SHP77 treated with DMSO at 0.1 percent for 48 hours (cell line): Measurements from ENCODE around the gene IRF1.
"Not testable (repeated sequence)": the region's sequence is repeated elsewhere in the genome, so short reads cannot be mapped to it uniquely, and the experiment has no call there.

ENCODE experiments used
- DNase-seq: peaks from one replicate; lab custom pipeline; 2025; lab: John Stamatoyannopoulos, UW

IRF1 gene

DNA sequence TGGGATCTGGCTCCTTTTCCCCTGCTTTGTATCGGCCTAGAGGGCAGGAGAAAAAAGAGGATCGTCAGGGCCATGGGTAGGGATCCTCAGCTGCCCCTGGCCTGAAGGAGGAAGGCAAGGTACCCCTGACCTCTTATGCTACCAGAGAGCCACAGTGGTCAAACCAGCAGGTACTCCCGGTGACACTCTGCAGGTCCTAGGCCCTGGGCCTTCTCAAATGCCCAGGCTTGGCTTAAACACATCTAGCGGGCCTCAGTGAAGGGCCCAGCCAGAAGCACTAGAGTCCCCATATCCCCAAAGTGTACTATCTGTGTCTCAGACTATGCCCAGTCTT is 3.5 kb downstream of the IRF1 start:
- no peak for DNase-seq

DNA sequence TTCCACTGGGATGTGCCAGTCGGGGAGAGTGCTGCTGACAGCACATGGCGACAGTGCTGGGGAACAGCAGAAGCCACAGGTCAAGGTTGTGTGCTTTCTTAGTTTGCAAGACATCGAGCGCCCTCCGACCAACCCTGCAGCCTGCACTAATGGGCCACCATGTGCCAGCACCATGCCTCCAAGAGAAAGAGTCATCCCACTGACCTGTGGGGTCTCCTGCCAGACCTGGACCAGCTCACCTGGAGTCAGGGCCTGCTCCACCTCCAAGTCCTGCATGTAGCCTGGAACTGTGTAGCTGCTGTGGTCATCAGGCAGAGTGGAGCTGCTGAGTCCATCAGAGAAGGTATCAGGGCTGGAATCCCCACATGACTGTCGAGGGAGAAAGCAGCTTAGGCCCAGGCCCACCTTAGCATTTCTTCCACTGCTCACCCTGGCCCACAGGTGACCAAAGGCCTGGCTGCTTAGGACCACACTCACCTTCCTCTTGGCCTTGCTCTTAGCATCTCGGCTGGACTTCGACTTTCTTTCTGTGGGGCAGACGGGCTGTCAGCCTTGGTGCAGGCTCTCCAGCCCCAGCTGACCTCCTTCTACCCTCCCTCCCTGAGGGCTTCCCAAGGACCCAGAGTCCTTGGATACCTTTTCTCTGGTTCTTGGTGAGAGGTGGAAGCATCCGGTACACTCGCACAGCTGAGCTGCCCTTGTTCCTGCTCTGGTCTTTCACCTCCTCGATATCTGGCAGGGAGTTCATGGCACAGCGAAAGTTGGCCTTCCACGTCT is 4.1 kb downstream of the IRF1 start:
- DNase-seq = no peak

DNA sequence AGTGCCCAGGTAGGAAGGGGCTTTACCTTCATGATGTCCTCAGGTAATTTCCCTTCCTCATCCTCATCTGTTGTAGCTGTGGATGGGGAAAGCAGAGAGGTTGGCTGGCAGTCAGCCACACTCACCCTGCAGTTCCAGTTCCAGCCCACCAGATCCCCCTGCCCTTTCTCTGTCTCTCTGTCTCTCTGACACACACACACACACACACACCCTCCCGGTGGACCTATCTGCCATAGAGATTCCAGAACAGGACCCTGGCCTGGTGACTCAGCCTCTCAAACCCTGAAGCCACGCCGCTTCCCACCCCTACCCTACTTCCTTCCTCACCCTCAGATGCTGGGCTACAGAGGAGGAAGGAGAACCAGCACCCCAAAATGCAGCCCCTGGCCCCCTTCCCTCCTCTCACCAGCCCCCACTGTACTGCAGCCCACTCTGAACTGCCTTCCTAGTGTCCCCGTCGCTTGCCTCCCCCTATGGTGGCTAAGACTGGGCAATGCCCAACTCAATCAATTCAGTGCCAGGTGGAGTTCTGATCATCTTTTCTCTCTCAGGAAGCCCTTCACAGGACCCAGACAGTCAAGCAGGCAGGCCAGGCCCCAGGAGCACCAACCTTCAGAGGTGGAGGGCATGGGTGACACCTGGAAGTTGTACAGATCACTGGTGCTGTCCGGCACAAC is 4.8 kb downstream of the IRF1 start:
- no peak for DNase-seq

DNA sequence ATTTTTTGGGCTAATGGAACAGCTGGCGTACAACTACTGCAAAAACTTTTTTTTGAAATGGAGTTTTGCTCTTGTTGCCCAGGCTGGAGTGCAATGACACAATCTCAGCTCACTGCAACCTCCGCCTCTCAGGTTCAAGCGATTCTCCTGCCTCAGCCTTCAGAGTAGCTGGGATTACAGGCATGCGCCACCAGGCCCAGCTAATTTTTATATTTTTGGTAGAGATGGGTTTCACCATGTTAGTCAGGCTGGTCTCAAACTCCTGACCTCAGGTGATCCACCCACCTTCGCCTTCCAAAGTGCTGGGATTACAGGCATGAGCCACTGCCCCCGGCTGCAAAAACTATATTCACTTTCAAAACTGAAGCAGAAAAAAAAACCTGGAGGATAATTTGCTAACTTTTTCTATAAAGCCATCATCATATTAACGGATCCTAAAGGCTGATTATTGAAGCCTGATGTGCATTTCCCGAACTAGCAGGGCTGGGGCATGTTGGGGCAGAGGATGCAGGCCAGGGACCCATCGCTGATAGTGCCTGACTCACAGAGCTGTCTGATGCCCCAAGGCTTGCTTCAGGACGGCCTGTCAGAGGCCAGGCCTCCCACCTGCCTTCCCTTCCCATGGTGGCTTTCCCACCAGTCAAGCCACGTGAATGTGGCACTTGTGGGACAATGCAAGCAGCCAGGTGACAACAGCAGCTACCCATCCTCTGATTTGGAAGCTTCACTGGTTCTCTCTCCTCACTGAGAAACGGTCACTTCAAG is 5.5 kb downstream of the IRF1 start:
- not testable (repeated sequence) for DNase-seq

DNA sequence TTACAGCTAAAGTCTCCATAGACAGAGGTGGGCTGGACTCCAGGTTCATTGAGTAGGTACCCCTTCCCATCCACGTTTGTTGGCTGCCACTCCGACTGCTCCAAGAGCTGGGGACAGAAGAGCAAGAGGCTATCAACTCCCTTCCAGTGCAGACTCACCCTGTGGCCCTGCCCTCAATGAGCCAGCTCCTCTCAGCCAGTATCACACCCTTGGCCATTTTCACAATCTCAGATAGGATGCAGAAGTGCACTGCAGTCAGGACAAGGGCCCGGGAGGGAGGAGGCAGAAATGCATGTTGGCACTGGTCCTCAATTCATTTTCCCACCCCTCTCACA is 6.2 kb downstream of the IRF1 start:
- DNase-seq = no peak

DNA sequence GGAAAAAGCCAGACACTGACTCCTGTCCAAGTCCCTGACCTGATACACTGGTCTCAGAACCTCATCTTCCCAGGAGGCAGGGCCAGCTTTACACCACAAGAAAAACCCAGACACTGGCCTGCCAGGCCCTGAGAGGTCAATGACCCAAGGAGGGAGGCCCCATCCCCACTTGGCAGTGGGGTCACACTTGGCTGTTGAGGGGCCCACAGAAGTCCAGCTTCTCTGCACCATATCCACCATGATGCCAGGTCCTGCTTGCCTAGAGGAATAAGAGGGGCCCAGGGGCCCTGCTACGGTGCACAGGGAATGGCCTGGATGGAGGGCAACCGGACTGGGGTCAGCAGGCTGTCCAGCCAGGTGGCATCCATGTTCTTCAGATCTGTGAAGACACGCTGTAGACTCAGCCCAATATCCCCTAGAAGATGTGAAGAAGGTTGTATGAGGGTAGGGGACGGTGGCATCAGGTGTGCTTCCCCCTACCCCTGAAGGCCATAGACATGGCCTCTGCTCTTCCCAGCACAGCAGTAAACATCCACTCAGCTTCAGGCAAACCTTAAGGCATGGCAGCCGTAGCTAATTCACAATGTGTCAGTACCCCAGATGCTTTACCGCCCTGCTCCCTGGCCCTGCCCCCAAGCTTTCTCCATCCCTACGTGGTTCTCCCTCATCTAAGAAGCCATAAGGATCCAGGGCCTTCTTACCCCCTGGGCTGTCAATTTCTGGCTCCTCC is 6.7 kb downstream of the IRF1 start:
- DNase-seq = no peak

DNA sequence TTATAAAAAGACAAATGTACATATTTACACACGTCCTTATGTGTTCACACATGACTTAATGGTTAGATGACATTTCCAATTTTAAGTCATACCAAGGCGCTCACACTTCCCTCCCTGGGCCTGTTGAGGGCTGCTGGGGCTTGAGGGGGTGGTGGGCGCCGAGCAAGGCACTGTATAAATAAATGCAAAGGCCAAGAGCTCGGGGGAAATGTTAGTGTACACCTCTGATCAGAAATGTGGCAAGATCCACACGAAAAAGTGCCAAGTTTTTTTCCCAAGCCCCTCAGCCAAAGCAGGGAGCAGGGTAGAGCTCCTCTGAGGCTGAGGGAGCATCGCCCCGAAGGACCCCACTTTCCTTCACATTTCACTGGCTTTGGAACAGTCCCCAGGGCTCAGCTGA is 7.5 kb downstream of the IRF1 start:
- DNase-seq = no peak

DNA sequence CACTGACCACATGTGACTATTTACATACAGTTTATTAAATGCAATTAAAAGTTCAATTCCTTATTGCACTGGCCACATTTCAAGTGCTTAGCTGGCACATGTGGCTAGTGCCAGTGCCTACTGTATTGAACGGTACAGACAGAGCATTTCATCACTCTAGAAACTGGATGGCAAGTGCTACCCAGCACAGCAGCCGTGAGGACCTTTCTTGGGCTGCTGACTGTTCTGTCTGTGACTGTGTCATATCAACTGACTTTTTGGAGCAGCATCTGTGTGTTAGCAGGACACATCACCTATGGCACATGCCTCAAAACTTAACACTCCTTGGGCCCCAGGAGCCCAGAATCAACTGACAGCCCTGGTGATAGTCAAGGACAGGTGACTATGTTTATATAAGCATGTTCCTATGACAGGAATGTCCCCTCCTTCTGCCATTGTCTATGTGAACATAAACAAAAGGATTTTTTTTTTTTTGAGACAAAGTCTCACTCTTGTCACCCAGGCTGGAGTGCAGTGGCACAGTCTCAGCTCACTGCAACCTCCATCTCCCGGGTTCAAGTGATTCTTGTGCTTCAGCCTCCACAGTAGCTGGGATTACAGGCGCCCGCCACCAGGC is 8.9 kb downstream of the IRF1 start:
- DNase-seq = no peak

DNA sequence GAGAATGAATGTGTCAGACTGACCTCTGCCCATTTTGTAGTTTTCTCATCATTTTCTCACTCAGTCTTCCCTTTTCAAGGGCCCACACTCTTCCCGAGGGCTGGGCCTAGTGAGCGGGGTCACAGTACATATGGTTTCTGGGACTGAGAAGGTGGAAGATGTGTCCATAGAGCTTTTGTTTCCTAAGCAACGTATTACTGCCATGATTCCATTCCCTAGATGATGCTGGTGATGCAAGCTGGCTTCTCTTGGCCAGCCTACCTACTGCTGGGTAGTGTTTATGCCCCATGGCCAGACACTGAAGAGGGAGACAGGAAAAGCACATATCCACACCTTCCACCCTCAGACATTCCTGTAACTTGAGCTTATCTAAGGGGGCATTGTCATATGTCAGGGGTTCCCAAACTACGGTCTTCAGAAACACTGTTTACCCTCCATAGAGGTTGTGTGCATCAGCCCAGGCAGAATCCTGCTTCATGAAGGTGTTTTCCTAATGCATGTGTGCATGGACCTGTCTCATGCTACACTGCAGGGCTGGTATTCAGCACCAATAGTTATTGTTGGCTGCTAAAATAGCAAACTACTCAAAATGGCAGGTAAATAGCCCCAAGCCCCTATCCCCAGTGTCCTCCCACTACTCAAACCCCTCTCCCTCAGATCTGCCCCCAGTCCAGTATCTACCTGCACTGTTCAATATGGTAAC is 9.5 kb downstream of the IRF1 start:
- DNase-seq = no peak

DNA sequence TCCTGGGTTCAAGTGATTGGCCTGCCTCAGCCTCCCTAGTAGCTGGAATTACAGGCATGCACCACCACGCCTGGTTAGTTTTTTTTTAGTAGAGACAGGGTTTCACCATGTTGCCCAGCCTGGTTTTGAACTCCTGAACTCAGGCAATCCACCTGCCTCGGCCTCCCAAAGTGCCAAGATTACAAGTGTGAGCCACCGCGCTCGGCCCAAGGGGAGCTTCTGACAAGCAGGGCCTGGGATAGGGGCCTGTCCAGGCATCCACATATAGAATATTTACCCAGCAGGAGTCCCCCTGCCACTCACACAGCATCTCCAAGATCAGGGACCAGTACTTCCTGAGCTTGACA is 10.1 kb downstream of the IRF1 start:
- DNase-seq = no peak

DNA sequence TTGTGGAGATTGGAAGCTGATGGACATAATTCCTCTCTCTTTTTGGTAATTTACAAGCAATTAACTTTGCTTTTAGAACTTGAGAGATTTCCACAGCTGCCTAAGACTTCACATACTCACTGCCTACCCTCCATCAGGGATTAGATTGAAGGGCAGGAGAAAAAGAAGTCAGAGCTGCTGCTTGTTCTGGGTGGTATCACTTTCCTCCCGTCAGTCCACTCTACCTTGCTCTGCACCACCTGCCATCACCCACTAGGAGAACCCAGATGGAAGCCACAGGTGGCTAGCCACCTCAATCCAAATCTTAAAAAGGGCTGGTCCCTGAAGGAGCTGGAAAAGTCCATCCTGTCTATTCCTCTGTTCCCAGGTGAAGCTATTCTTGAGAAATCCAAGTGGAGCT is 10.5 kb downstream of the IRF1 start:
- DNase-seq = no peak

DNA sequence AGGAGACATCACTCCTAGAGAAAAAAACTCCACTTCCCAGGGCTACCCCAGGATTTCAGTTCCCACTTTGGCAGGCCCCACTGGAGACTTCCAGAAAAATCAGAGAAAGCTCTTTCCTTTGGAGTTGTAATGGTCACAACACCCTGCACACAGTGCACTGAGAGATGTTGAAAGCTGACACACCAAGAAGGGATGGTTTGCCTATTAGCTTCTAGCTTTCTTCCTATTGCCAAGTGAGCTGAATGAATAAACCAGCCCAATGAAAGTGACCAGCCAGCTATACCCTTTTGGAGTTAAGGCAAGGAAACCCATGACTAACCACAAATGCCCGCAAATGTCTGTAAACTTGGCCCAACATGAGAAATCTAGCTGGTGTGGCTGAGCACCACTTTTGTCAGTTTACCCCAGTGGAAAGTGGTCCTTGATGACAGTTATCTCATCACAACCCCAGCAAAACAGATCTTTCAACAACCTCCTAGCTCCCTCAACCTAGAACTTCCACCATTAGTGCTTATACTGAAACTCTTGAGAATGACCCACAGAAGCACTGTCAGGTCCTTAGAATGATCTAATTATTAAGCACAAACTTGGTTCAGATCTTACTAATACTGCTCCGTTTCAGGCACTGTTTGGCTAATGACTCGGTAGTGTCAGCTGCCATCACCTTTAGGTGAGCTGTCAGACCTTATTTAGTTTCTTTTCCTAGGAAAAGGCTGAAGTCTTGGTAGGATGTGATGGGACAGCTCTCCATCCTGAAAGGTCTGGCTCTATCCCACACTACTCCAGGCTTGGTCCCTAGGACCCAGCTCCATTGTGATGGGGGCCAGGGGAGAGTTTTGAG is 11.2 kb downstream of the IRF1 start:
- no peak for DNase-seq

DNA sequence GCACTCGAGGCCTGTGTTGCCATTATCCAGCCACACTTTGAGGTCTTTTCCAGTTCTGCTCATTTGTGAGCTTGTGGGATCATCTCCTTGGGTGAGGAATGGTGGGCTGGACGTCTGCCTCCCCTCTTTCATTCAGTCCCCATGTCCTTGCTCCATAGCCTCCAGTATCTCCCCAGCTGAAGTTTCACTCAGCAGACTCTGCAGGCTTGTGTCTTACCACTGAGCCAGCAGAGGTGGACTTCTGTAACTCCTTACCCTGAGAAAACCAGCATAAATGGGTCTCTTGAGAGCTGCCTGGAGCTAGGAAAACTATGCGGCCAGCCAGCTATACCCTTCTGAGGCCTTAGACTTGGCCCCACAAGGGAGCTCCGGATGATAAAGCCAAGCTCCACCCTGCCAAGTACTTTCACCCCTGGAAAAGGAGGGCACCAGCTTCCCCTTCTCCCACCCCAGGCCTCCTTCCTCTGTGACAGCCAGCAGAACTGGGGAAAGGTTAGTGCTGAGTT is 12.2 kb downstream of the IRF1 start:
- DNase-seq = no peak

DNA sequence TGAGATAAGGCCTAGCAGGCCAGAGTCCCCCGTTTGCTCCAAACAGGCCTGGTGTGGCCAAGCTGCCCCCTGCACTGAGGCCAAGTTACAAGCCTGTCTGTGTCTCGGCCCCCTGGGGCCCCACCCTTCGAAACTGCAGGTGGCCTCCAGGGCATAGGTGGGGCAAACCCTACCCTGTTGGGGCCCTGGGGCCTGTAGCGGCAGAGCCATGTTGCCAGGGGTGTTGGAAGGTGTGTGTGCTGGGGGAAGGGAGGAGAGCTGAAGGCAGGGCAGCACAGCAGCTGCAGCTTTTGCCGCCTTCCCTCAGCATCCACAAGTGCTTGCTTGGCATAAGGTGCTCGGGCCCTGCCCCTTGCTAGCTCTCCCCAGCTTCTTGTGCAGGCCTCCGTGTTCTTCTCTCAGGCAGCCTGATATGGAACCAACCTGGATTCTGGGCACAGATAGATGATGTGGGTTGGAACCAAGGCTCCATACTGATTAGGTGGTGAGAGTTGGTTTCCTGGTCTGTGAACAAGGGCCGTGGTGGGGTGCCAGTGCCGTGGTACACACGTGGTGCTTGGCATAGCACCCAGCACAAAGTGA is 12.7 kb downstream of the IRF1 start:
- DNase-seq = no peak

DNA sequence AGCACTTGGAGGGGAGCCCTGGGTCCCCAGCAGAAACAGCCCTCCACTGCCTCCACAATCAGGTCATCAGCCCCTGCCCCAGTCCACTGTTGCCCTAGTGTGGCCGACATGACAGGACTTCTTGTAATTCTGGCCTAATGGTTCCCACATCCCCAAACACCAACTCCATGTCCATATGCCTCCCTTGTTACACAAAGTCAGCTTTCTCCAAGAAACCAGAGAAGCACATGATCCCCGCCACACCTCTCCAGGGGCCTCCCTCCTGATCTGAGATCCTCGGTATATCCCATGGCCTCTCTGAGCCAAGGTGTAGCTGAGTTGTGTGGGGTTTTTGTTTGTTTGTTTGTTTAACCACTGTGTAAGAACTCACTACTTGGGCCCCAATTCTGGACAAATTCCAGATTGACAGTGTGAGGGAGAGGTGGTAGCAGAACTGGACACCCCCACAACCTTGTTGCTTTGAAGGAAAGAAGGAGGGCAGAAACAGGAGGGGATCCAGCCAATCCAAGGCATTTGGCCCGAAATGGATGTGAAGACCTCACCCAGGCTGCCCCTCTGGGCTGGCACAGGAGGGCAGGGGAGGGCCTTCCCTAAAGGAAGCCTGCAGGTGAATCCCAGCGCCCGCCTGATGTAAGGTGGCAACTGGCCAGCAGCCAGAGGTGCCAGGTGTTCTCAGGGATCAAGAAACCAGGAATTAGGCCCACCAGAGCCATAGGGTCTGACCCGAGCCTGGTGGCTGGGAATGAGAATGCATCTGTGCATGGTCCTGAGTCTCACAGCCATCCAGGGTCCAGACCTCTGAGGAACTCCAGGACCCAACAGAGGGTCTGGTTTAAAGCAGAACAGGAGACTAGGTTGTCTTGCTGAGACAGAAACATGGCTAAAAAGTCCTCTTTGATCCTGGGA is 13.4 kb downstream of the IRF1 start:
- DNase-seq = peak; percentile 3

DNA sequence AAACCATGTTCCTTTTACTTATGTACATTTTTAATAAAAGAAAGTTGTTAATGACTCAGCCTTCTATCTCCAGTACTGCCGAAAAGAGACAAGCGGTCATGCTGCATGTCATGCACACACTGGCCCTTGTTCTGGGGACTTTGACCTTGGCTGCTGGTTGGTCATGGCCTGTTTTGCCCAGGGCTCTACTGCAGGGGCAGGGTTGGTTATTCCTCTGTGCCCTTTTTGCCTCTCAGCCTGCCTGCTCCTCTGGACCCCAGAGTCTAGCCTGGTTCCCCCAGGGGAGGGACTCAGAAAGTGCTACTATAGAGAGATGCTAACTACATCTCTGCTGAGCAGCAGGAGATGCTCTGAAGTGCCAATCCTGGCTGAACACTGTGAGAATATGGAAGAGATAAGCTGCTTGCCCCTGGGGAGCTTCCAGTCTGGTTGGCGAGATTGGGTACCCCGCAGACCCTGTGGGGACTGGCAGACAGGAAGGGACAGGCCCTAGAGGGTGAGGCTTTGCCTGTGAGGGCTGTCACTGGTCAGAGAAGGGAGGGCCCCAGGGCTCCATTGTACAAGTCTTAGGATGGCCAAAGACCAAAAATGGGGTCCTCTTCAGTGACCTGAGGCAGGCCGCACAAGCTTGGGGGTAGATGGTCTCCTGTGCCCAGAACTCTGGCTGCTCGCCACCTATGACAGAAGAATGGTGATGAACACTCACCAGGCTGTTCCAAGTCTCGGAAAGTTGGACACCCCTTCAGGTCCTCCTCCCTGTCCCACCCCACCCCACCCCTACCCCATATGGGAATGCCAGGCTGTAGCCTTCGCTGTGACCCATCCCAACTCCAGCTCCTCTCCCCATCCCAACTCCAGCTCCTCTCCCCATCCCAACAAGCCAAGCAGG is 14.3 kb downstream of the IRF1 start:
- DNase-seq = no peak

DNA sequence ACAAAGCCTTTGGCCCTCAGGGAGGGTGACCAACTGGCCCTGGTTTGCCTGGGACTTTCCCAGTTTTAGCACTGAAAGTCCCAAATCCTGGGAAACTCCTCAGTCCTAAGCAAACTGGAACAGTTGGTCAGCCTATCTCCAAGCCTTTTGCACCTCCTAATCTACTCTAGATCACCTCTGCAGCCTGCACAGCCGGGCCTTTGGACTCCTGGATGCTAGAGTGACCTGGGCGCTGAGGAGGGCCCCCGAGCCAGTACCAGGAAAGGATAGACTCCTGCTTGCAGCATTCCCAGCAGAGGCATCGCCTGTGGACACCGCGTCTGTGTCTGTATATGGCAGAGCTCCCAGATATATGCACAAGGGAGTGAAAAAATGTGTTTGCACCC is 15.1 kb downstream of the IRF1 start:
- no peak for DNase-seq

DNA sequence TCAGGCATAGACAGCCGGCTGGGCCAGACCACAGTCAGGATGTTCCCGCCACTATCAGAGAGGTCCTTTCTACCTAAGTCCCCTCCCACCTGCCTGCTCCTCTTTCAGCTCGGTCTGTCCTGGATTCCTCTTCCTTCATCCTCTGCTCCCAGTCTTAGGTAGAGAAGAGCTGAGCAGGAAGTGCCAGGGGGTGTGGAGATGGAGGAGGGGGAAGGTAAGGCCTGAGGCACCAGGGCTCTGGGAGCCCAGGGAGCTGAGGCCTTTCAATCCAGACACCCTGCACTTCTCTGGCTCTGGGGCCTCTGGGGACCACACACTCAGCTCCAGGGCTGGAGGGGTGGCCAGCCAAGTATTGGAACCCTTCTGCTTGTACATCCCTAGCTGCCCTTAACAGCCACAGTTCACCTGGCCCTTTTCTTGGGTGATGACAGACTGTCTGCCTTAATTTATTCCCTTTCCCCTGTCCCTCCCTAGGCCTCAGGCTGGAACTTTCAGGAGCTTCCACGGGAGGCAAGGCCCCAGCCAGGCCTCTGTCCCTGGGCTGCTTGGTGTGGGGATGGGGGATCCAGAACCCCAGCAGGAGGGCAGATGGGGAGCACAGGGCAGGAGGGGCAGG is 15.6 kb downstream of the IRF1 start:
- no peak for DNase-seq
